ENCODE measurements around the gene MTO1. TPM values are rescaled to one million over a fixed set of nuclear protein-coding genes. Genes with fewer than 3 reads are reported as not detected.

MTO1 gene, protein sequence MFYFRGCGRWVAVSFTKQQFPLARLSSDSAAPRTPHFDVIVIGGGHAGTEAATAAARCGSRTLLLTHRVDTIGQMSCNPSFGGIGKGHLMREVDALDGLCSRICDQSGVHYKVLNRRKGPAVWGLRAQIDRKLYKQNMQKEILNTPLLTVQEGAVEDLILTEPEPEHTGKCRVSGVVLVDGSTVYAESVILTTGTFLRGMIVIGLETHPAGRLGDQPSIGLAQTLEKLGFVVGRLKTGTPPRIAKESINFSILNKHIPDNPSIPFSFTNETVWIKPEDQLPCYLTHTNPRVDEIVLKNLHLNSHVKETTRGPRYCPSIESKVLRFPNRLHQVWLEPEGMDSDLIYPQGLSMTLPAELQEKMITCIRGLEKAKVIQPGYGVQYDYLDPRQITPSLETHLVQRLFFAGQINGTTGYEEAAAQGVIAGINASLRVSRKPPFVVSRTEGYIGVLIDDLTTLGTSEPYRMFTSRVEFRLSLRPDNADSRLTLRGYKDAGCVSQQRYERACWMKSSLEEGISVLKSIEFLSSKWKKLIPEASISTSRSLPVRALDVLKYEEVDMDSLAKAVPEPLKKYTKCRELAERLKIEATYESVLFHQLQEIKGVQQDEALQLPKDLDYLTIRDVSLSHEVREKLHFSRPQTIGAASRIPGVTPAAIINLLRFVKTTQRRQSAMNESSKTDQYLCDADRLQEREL
- 32.8 TPM for total RNA-seq
- polyA plus RNA-seq (ENCODE audit: insufficient read depth, low read depth, low replicate concordance): 14.9 TPM
- long read RNA-seq, donor 1, full-length matches to known transcripts: 1 of 10,899 reads
- long read RNA-seq, donor 1, partial matches to known transcripts: 7,803 of 10,899 reads
- long read RNA-seq, donor 1, other reads (novel, unspliced or antisense): 3,095 of 10,899 reads
- long read RNA-seq, donor 2, full-length matches to known transcripts: 2 of 14,067 reads
- long read RNA-seq, donor 2, partial matches to known transcripts: 13,489 of 14,067 reads
- long read RNA-seq, donor 2, other reads (novel, unspliced or antisense): 576 of 14,067 reads
- long read RNA-seq, donor 3, full-length matches to known transcripts: 1 of 19,243 reads
- long read RNA-seq, donor 3, partial matches to known transcripts: 18,316 of 19,243 reads
- long read RNA-seq, donor 3, other reads (novel, unspliced or antisense): 926 of 19,243 reads
- long read RNA-seq, donor 4, full-length matches to known transcripts: 3 of 3 reads
- long read RNA-seq, donor 4, partial matches to known transcripts: 0 of 3 reads
- long read RNA-seq, donor 4, other reads (novel, unspliced or antisense): 0 of 3 reads
- long read RNA-seq, donor 5, full-length matches to known transcripts: 1 of 1,200 reads
- long read RNA-seq, donor 5, partial matches to known transcripts: 755 of 1,200 reads
- long read RNA-seq, donor 5, other reads (novel, unspliced or antisense): 444 of 1,200 reads
- long read RNA-seq, donor 6, full-length matches to known transcripts: 2 of 31,723 reads
- long read RNA-seq, donor 6, partial matches to known transcripts: 30,106 of 31,723 reads
- long read RNA-seq, donor 6, other reads (novel, unspliced or antisense): 1,615 of 31,723 reads
- long read RNA-seq, donor 7, full-length matches to known transcripts: 12 of 21 reads
- long read RNA-seq, donor 7, partial matches to known transcripts: 0 of 21 reads
- long read RNA-seq, donor 7, other reads (novel, unspliced or antisense): 9 of 21 reads
- long read RNA-seq, donor 8, full-length matches to known transcripts: 3 of 3 reads
- long read RNA-seq, donor 8, partial matches to known transcripts: 0 of 3 reads
- long read RNA-seq, donor 8, other reads (novel, unspliced or antisense): 0 of 3 reads
- long read RNA-seq, donor 9, full-length matches to known transcripts: 1 of 7,827 reads
- long read RNA-seq, donor 9, partial matches to known transcripts: 7,603 of 7,827 reads
- long read RNA-seq, donor 9, other reads (novel, unspliced or antisense): 223 of 7,827 reads
- long read RNA-seq, donor 10, full-length matches to known transcripts: 1 of 18,906 reads
- long read RNA-seq, donor 10, partial matches to known transcripts: 18,080 of 18,906 reads
- long read RNA-seq, donor 10, other reads (novel, unspliced or antisense): 825 of 18,906 reads

DNA sequence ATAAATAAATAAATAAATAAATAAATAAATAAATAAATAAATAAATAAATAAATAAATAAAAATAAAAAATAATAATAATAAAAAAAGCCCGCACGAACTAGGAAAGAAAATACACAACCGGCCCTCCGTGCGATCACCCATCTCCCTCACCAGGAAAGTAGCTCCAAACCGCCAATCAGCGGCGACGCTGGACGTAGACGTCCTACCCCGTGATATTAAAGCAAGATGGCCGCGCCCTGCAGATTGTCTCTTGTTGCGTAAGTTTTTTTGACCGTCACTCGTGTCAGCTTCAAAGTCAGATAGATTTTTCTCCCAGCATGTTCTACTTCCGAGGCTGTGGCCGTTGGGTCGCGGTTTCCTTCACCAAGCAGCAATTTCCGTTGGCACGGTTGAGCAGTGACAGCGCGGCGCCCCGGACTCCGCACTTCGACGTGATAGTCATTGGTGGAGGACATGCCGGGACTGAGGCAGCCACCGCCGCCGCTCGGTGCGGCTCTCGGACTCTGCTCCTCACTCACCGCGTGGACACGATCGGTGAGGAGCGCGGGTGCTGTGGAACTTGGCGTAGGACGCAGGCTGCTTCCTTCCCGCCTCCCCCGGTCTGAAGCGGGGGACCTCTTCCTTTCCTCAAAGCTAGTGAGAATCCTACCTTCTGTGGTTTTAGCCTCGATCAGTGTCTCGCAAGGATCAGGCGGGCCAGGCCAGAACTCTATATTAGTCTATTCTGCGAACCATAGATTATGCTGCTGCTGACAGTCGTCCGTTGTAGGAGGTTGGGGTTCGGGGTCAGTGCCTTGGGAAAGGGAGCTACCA lies at the start of gene MTO1:
Gene MTO1, plus strand, starts transcription at position 201 of the 814 bp plus-strand sequence. Its CDS starts 118 bp downstream, at position 319.
- H3K4me3 ChIP-seq (ENCODE audit: low read length in 3 of 3): peak within 1 kb of the TSS; percentile 89 to 99 (median 99)

GRCh38 chr6:73413102-73413501 lies 48.4 kb upstream of the MTO1 start:
- Histone ChIP-seq H3K27ac (ENCODE audit: low read depth in 2 of 2, low read length in 2 of 2) (no peak overlapping the region), H3K36me3 (ENCODE audit: control insufficient read depth in 2 of 3, insufficient read depth in 3 of 3, low read length in 3 of 3) (no peaks in the 10 kb centered on the region), H3K4me3 (ENCODE audit: low read length in 3 of 3) (no peak overlapping the region), H3K27me3 (ENCODE audit: control insufficient read depth, insufficient read depth, low read length) (no peaks in the 10 kb centered on the region), H3K9me3 (ENCODE audit: control insufficient read depth in 2 of 3, insufficient read depth in 1 of 3, low read length in 3 of 3) (no peaks in the 10 kb centered on the region), H3K4me1 (ENCODE audit: control insufficient read depth in 2 of 3, insufficient read depth in 2 of 3, low read depth in 1 of 3, low read length in 3 of 3) (no peaks in the 10 kb centered on the region), H3K9ac (ENCODE audit: low read length in 3 of 3) (no peak overlapping the region)
- intact Hi-C loops (cut with DNase I): no loop called here
- TF ChIP-seq, protein P1, sequence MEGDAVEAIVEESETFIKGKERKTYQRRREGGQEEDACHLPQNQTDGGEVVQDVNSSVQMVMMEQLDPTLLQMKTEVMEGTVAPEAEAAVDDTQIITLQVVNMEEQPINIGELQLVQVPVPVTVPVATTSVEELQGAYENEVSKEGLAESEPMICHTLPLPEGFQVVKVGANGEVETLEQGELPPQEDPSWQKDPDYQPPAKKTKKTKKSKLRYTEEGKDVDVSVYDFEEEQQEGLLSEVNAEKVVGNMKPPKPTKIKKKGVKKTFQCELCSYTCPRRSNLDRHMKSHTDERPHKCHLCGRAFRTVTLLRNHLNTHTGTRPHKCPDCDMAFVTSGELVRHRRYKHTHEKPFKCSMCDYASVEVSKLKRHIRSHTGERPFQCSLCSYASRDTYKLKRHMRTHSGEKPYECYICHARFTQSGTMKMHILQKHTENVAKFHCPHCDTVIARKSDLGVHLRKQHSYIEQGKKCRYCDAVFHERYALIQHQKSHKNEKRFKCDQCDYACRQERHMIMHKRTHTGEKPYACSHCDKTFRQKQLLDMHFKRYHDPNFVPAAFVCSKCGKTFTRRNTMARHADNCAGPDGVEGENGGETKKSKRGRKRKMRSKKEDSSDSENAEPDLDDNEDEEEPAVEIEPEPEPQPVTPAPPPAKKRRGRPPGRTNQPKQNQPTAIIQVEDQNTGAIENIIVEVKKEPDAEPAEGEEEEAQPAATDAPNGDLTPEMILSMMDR (IDR thresholded peaks at IDR 0.05; ENCODE audit: borderline replicate concordance, extremely low read depth, insufficient read depth): no peak
- no peak for FAIRE-seq
- DNase-seq: no peak

More for the DNA sequence above, at the start of gene MTO1:
- peak; percentile 90 to 96 (median 95) for DNase-seq
- H3K27ac ChIP-seq (ENCODE audit: low read depth in 2 of 2, low read length in 2 of 2): peak within 1 kb of the TSS; percentile 95
- H3K27me3 ChIP-seq (ENCODE audit: control insufficient read depth, insufficient read depth, low read length): no peaks in the 10 kb centered on the region
- FAIRE-seq: peak; percentile 3
- peaks cover 0 to 4% (median 0%) of the 10 kb centered on the region in 3 donors for H3K36me3 ChIP-seq (ENCODE audit: control insufficient read depth in 2 of 3, insufficient read depth in 3 of 3, low read length in 3 of 3)
- H3K9me3 ChIP-seq (ENCODE audit: control insufficient read depth in 2 of 3, insufficient read depth in 1 of 3, low read length in 3 of 3): no peaks in the 10 kb centered on the region
- H3K4me1 ChIP-seq (ENCODE audit: control insufficient read depth in 2 of 3, insufficient read depth in 2 of 3, low read depth in 1 of 3, low read length in 3 of 3): peaks cover 0 to 5% (median 0%) of the 10 kb centered on the region in 3 donors
- intact Hi-C loops (cut with DNase I): no loop called here
- peak within 1 kb of the TSS; percentile 96 to 97 (median 97) for H3K9ac ChIP-seq (ENCODE audit: low read length in 3 of 3)
- TF ChIP-seq, protein P1 (IDR thresholded peaks at IDR 0.05; ENCODE audit: borderline replicate concordance, extremely low read depth, insufficient read depth): no peak
